OCI-LY7 (cell line): Measurements from ENCODE around the gene CELF2. TPM values are rescaled to one million over a fixed set of nuclear protein-coding genes. Genes with fewer than 3 reads are reported as not detected.

Experiments used
- BruUV-seq: library from RNA; stranded (reverse); fragments of 400-500 nt; replicated peaks from 2 replicates; lab custom pipeline; 2021; lab: Mats Ljungman, UMichigan
- CTCF ChIA-PET: fragments of 300-600 bp; sonication (Branson Sonifier 250); formaldehyde crosslinking; loops from one replicate; lab custom pipeline; 2022; ENCODE audit warnings: antibody characterized with exemption; ENCODE audit not compliant: unreplicated experiment; lab: Charles Lee
- POLR2A ChIA-PET: fragments of 300-600 bp; sonication (Branson Sonifier 250); formaldehyde crosslinking; loops from one replicate; lab custom pipeline; 2022; ENCODE audit warnings: antibody characterized with exemption; lab: Charles Lee
- DNase-seq: peaks from one replicate; pipeline ENCODE4 v3.0.0-alpha.2; 2015; ENCODE audit warnings: low spot score
- H2AFZ ChIP-seq: fragments of 200-600 bp; sonication (generic), shearing (Covaris generic); 2 replicates; pipeline ENCODE4 v1.6.1; 2014; ENCODE audit warnings: mild to moderate bottlenecking, antibody characterized with exemption, low read length, moderate library complexity
- H3K27ac ChIP-seq: fragments of 200-600 bp; sonication (generic); 2 replicates; pipeline ENCODE4 v1.5.1; 2014; ENCODE audit warnings: mixed run types, low read depth, mild to moderate bottlenecking, moderate library complexity, low read length, inconsistent platforms; ENCODE audit not compliant: poor library complexity, severe bottlenecking
- H3K36me3 ChIP-seq: fragments of 200-600 bp; sonication (generic); 2 replicates; pipeline ENCODE4 v1.6.1; 2014; ENCODE audit warnings: mild to moderate bottlenecking, antibody characterized with exemption, low read length, moderate library complexity, mixed read lengths; ENCODE audit not compliant: insufficient read depth
- H3K4me1 ChIP-seq: fragments of 200-600 bp; sonication (generic); 2 replicates; pipeline ENCODE4 v1.5.1; 2014; ENCODE audit warnings: mild to moderate bottlenecking, low read length; ENCODE audit not compliant: insufficient read depth, poor library complexity, severe bottlenecking
- H3K4me2 ChIP-seq: fragments of 200-600 bp; sonication (generic); 2 replicates; pipeline ENCODE4 v1.6.1; 2014; ENCODE audit warnings: mild to moderate bottlenecking, low read length
- H3K4me3 ChIP-seq: fragments of 200-600 bp; sonication (generic); 2 replicates; pipeline ENCODE4 v1.5.1; 2014; ENCODE audit warnings: mild to moderate bottlenecking, low read depth, low read length; ENCODE audit not compliant: poor library complexity, severe bottlenecking
- H3K79me2 ChIP-seq: fragments of 200-600 bp; sonication (generic); 2 replicates; pipeline ENCODE4 v1.6.1; 2016; ENCODE audit warnings: low read depth, mild to moderate bottlenecking, low read length, moderate library complexity, mixed read lengths; ENCODE audit not compliant: insufficient read depth
- H3K9me2 ChIP-seq: fragments of 200-600 bp; sonication (generic); 2 replicates; pipeline ENCODE4 v1.6.1; 2016; ENCODE audit warnings: mild to moderate bottlenecking, low read length, mixed read lengths; ENCODE audit not compliant: insufficient read depth
- H3K9me3 ChIP-seq: fragments of 200-600 bp; sonication (generic); 2 replicates; pipeline ENCODE4 v1.6.1; 2014; ENCODE audit warnings: mild to moderate bottlenecking, mixed run types, low read length, mixed read lengths
- H4K20me1 ChIP-seq: fragments of 200-600 bp; sonication (generic); 2 replicates; pipeline ENCODE4 v1.6.1; 2014; ENCODE audit warnings: mild to moderate bottlenecking, antibody characterized with exemption, low read length, moderate library complexity, mixed read lengths; ENCODE audit not compliant: insufficient read depth
- CTCF ChIP-seq: fragments of 200-600 bp; sonication (generic); conservative IDR thresholded peaks from 2 replicates; pipeline ENCODE4 v1.5.1; 2014; ENCODE audit warnings: mild to moderate bottlenecking, antibody characterized with exemption, low read length, moderate library complexity, mixed read lengths
- EZH2phosphoT487 ChIP-seq: fragments of 200-600 bp; sonication (generic); IDR thresholded peaks from 2 replicates; pipeline ENCODE4 v1.6.1; 2018; ENCODE audit warnings: low read depth, borderline replicate concordance, mild to moderate bottlenecking, mixed run types, antibody characterized with exemption, low read length, moderate library complexity, mixed read lengths
- intact Hi-C: fragments of 100-400 bp; cut with micrococcal nuclease; formaldehyde crosslinking; loops from one replicate; pipeline ENCODE4 v1.10.0; 2022; ENCODE audit not compliant: unreplicated experiment
- total RNA-seq, 2 experiments: library from RNA; depleted of rRNA in 1 of 2; stranded (reverse); fragments of >200 nt in 1 of 2; shearing (Covaris generic) in 1 of 2; gene quantifications; 2 replicates each; pipeline ENCODE4 v1.2.3, GENCODE V29; 2014 to 2022

Gene CELF2
- total RNA-seq, 2 experiments from 2014 or later = 5.4 to 19.1 TPM

- TF ChIP-seq CTCF (no peak), EZH2phosphoT487 (no peak)
- ChIA-PET POLR2A (interaction anchor here (1.4 to 1.8 kb wide), 3 partner anchors 11 to 12 kb away, joined by 4 read pairs; no protein-coding TSS in a partner anchor), CTCF (no interaction called here)
- DNase-seq = no peak
- Histone ChIP-seq H3K79me2 (no peaks in the 10 kb centered on the region), H4K20me1 (no peaks in the 10 kb centered on the region), H3K9me2 (no peaks in the 10 kb centered on the region), H3K4me3 (no peak overlapping the region), H3K4me2 (no peak overlapping the region; the same call in 1 of the 2 replicates), H3K36me3 (no peaks in the 10 kb centered on the region), H3K27ac (no peak overlapping the region), H3K9me3 (no peaks in the 10 kb centered on the region), H2AFZ (no peak overlapping the region), H3K4me1 (peaks cover 64% of the 10 kb centered on the region)
- intact Hi-C loops = no loop called here
- no TSS peak for BruUV-seq
Measured at GRCh38 chr10:11175823-11176243, 158.2 kb downstream of the CELF2 start.

- H3K4me3 ChIP-seq = no peak overlapping the region
- no peak overlapping the region for H2AFZ ChIP-seq
- no peak overlapping the region for H3K27ac ChIP-seq
- H3K36me3 ChIP-seq = no peaks in the 10 kb centered on the region
- CTCF ChIA-PET = interaction anchor here (0.6 kb wide), 1 partner anchor 18 kb away, joined by 3 read pairs; no protein-coding TSS in a partner anchor
- no peak overlapping the region for H3K4me2 ChIP-seq
- peak; percentile 43 for DNase-seq
- POLR2A ChIA-PET = interaction anchor here (0.6 to 1.6 kb wide), 3 partner anchors 13 to 66 kb away, joined by 3 to 4 read pairs (median 3); no protein-coding TSS in a partner anchor
- intact Hi-C loops = no loop called here
- BruUV-seq = no TSS peak
- no peaks in the 10 kb centered on the region for H3K9me2 ChIP-seq
- no peaks in the 10 kb centered on the region for H4K20me1 ChIP-seq
- H3K4me1 ChIP-seq = peaks cover 54% of the 10 kb centered on the region
- H3K79me2 ChIP-seq = no peaks in the 10 kb centered on the region
- TF ChIP-seq CTCF = no peak
- no peak for TF ChIP-seq EZH2phosphoT487
- H3K9me3 ChIP-seq = no peaks in the 10 kb centered on the region
Measured at GRCh38 chr10:11176746-11177145, 159.1 kb downstream of the CELF2 start.

GRCh38 chr10:11177381-11177780, 159.7 kb downstream of the CELF2 start:
- Histone ChIP-seq H3K4me2 (no peak overlapping the region), H3K27ac (no peak overlapping the region), H3K36me3 (no peaks in the 10 kb centered on the region), H2AFZ (no peak overlapping the region), H4K20me1 (no peaks in the 10 kb centered on the region), H3K9me3 (no peaks in the 10 kb centered on the region), H3K4me3 (no peak overlapping the region), H3K79me2 (no peaks in the 10 kb centered on the region), H3K9me2 (no peaks in the 10 kb centered on the region), H3K4me1 (peaks cover 53% of the 10 kb centered on the region)
- intact Hi-C loops = no loop called here
- POLR2A ChIA-PET = interaction anchor here (1.6 kb wide), 1 partner anchor 14 kb away, joined by 4 read pairs; no protein-coding TSS in a partner anchor
- CTCF ChIA-PET = no interaction called here
- no peak for TF ChIP-seq EZH2phosphoT487
- TF ChIP-seq CTCF = no peak
- no TSS peak for BruUV-seq
- no peak for DNase-seq
